Measurements from ENCODE around the gene NPAS1. TPM values are rescaled to one million over a fixed set of nuclear protein-coding genes. Genes with fewer than 3 reads are reported as not detected.

NPAS1 gene
- total and polyA plus RNA-seq, 2 experiments from 2014 or later: 5.6 to 9.8 TPM

- no peak overlapping the region for H3K27ac ChIP-seq (ENCODE audit: low read depth)
- Mint-ChIP-seq H3K27ac (no peak overlapping the region), H3K36me3 (ENCODE audit: low read depth) (no peaks in the 10 kb centered on the region; the same call in 2 of the 3 replicates), H3K9me3 (no peaks in the 10 kb centered on the region), H3K27me3 (ENCODE audit: insufficient read depth, low read depth, poor library complexity) (peaks cover 42% of the 10 kb centered on the region), H3K4me3 (peak overlapping the region; percentile 6; the same call in 1 of the 3 replicates), H3K4me1 (peaks cover 23% of the 10 kb centered on the region)
- DNase-seq (ENCODE audit: low spot score): no peak
- no peaks in the 10 kb centered on the region for H3K79me2 ChIP-seq (replicated peaks; ENCODE audit: insufficient read depth)
- H3K36me3 ChIP-seq (ENCODE audit: insufficient read depth): no peaks in the 10 kb centered on the region
- no peaks in the 10 kb centered on the region for H4K20me1 ChIP-seq (replicated peaks; ENCODE audit: insufficient read depth)
- H3K9me2 ChIP-seq (ENCODE audit: insufficient read depth): no peaks in the 10 kb centered on the region
- peaks cover 27% of the 10 kb centered on the region for H3K27me3 ChIP-seq (ENCODE audit: insufficient read depth)
- H3K4me1 ChIP-seq (ENCODE audit: insufficient read depth): peaks cover 22% of the 10 kb centered on the region; the same call in 1 of the 2 replicates
- 0 out of 2 replicates have a peak, but pooled peaks cover 7% of the 10 kb centered on the region for H3F3A ChIP-seq (replicated peaks; ENCODE audit: low read depth)
- H2AFZ ChIP-seq: no peak overlapping the region
- no peak for TF ChIP-seq ZNF462 (CRISPR knock-in tag; IDR thresholded peaks at IDR 0.05)
- TF ChIP-seq EZH2 (IDR thresholded peaks at IDR 0.05; ENCODE audit: low read depth, unreplicated experiment): no peak
- no peak for TF ChIP-seq ETS1 (IDR thresholded peaks at IDR 0.05)
- TF ChIP-seq EZH2phosphoT487 (IDR thresholded peaks at IDR 0.05; ENCODE audit: unreplicated experiment): no peak
- TF ChIP-seq STAT1 (IDR thresholded peaks at IDR 0.05; ENCODE audit: unreplicated experiment): no peak
- no peak for TF ChIP-seq NANOG (IDR thresholded peaks at IDR 0.05; ENCODE audit: borderline replicate concordance)
- no peak for TF ChIP-seq ZNF114 (CRISPR knock-in tag; IDR thresholded peaks at IDR 0.05)
- TF ChIP-seq CREB1 (CRISPR knock-in tag; IDR thresholded peaks at IDR 0.05; ENCODE audit: low read depth): no peak
- no peak for TF ChIP-seq CTCF (conservative IDR thresholded peaks at IDR 0.05; ENCODE audit: low read depth in 2 of 2)
- TF ChIP-seq POLR2AphosphoS5 (IDR thresholded peaks at IDR 0.05; ENCODE audit: low read depth): no peak
- no peak for TF ChIP-seq ZNF331 (CRISPR knock-in tag; IDR thresholded peaks at IDR 0.05; ENCODE audit: low read depth)
- no peak for TF ChIP-seq REST (IDR thresholded peaks at IDR 0.05; ENCODE audit: unreplicated experiment)
- TF ChIP-seq JUNB (IDR thresholded peaks at IDR 0.05; ENCODE audit: unreplicated experiment): no peak
- peak overlapping the region; percentile 47; the same call in 1 of the 2 replicates for H3K4me3 ChIP-seq
- no peak for ATAC-seq
- peak overlapping the region; percentile 84 for H3K4me2 ChIP-seq
Observed at GRCh38 chr19:47027586-47028088, 8.0 kb downstream of the NPAS1 start.

All from GM23338 (cell line).